HepG2 (cell line): ENCODE data around the gene GPS2. TPM values are rescaled to one million over a fixed set of nuclear protein-coding genes. Genes with fewer than 3 reads are reported as not detected.

ENCODE experiments used
- ATF6 ChIP-seq: sonication (generic); formaldehyde crosslinking; conservative IDR thresholded peaks from 2 replicates; pipeline ENCODE4 v1.4.0; 2020; ENCODE audit warnings: missing genetic modification reagents
- CENPX ChIP-seq: sonication (generic); formaldehyde crosslinking; IDR thresholded peaks from 2 replicates; pipeline ENCODE4 v1.9.0; 2021; ENCODE audit warnings: mild to moderate bottlenecking, missing genetic modification reagents, moderate library complexity
- ELF1 ChIP-seq: sonication (generic); formaldehyde crosslinking; IDR thresholded peaks from 2 replicates; pipeline ENCODE4 v1.4.0; 2020; ENCODE audit warnings: missing genetic modification reagents
- HDAC1 ChIP-seq: sonication (generic); formaldehyde crosslinking; IDR thresholded peaks from 2 replicates; pipeline ENCODE4 v1.5.1; 2020; ENCODE audit warnings: mild to moderate bottlenecking, missing genetic modification reagents
- HOXA3 ChIP-seq: sonication (generic); formaldehyde crosslinking; IDR thresholded peaks from 2 replicates; pipeline ENCODE4 v1.5.0; 2020; ENCODE audit warnings: missing genetic modification reagents
- LBX2 ChIP-seq: sonication (generic); formaldehyde crosslinking; IDR thresholded peaks from 2 replicates; pipeline ENCODE4 v1.5.0; 2020; ENCODE audit warnings: missing genetic modification reagents, mild to moderate bottlenecking, borderline replicate concordance
- NR2C2 ChIP-seq: sonication (generic); formaldehyde crosslinking; IDR thresholded peaks from 2 replicates; pipeline ENCODE4 v1.4.0; 2020; ENCODE audit warnings: missing genetic modification reagents, mild to moderate bottlenecking, moderate library complexity, borderline replicate concordance
- RFX5 ChIP-seq: IDR thresholded peaks from 2 replicates; pipeline ENCODE4 v1.6.1; 2011; ENCODE audit warnings: low read depth, low read length, improper control_type of control experiment
- RXRB ChIP-seq: IDR thresholded peaks from 2 replicates; pipeline ENCODE4 v1.6.1; 2016; ENCODE audit warnings: borderline replicate concordance, missing genetic modification reagents, missing compliant biosample characterization
- SALL1 ChIP-seq: sonication (generic); formaldehyde crosslinking; IDR thresholded peaks from 2 replicates; pipeline ENCODE4 v1.8.0; 2022; ENCODE audit warnings: mild to moderate bottlenecking, missing genetic modification reagents
- SRY ChIP-seq: sonication (generic); formaldehyde crosslinking; IDR thresholded peaks from 2 replicates; pipeline ENCODE4 v1.8.0; 2022; ENCODE audit warnings: mild to moderate bottlenecking, missing genetic modification reagents
- TBX2 ChIP-seq: sonication (generic); formaldehyde crosslinking; IDR thresholded peaks from 2 replicates; pipeline ENCODE4 v1.5.0; 2020; ENCODE audit warnings: missing genetic modification reagents, mild to moderate bottlenecking, borderline replicate concordance
- TFDP2 ChIP-seq: sonication (generic); formaldehyde crosslinking; IDR thresholded peaks from 2 replicates; pipeline ENCODE4 v1.4.0; 2020; ENCODE audit warnings: missing genetic modification reagents
- ZBTB34 ChIP-seq: sonication (generic); formaldehyde crosslinking; IDR thresholded peaks from 2 replicates; pipeline ENCODE4 v1.8.0; 2022; ENCODE audit warnings: mild to moderate bottlenecking, missing genetic modification reagents
- ZFYVE20 ChIP-seq: sonication (generic); formaldehyde crosslinking; IDR thresholded peaks from 2 replicates; pipeline ENCODE4 v1.8.0; 2023; ENCODE audit warnings: low read depth, mild to moderate bottlenecking, moderate library complexity, missing genetic modification reagents, borderline replicate concordance
- ZMAT5 ChIP-seq: sonication (generic); formaldehyde crosslinking; IDR thresholded peaks from 2 replicates; pipeline ENCODE4 v1.5.0; 2020; ENCODE audit warnings: mild to moderate bottlenecking, low read depth, missing genetic modification reagents, borderline replicate concordance
- ZNF143 ChIP-seq: sonication (generic); formaldehyde crosslinking; IDR thresholded peaks from 2 replicates; pipeline ENCODE4 v1.4.0; 2020; ENCODE audit warnings: missing genetic modification reagents
- ZNF160 ChIP-seq: sonication (generic); formaldehyde crosslinking; IDR thresholded peaks from 2 replicates; pipeline ENCODE4 v1.8.0; 2022; ENCODE audit warnings: mild to moderate bottlenecking, inconsistent platforms, missing genetic modification reagents
- ZNF546 ChIP-seq: sonication (generic); formaldehyde crosslinking; conservative IDR thresholded peaks from 2 replicates; pipeline ENCODE4 v1.8.1; 2023; ENCODE audit warnings: mild to moderate bottlenecking, missing genetic modification reagents
- ZNF746 ChIP-seq: sonication (generic); formaldehyde crosslinking; IDR thresholded peaks from 2 replicates; pipeline ENCODE4 v1.8.0; 2022; ENCODE audit warnings: mild to moderate bottlenecking, missing genetic modification reagents
- polyA plus RNA-seq, 8 experiments: library from polyadenylated mRNA; depleted of rRNA in 3 of 8; stranded (reverse) in 7 of 8; unstranded in 1 of 8; fragments of >200 nt; fragmentation: Illumina TruSeq in 4 of 8; extraction: Trizol in 4 of 8; gene quantifications; 2 replicates each; pipeline versions ENCODE4 v1.2.1 to v1.2.3, GENCODE V29; 2011 to 2016; ENCODE audit warnings: low read depth in 4 of 8, missing spikeins in 1 of 8, mixed read lengths in 1 of 8; ENCODE audit not compliant: insufficient read depth in 1 of 8
- total RNA-seq, 5 experiments: library from RNA; depleted of rRNA; stranded (reverse); fragments of >200 nt; fragmentation: Illumina TruSeq; extraction: Trizol; gene quantifications; 2 replicates each; pipeline ENCODE4 v1.2.3, GENCODE V29; 2016; ENCODE audit warnings: low read depth in 1 of 5
- TF ChIP-seq, protein P1 (sequence below): sonication (generic); formaldehyde crosslinking; IDR thresholded peaks from 2 replicates; pipeline ENCODE4 v1.5.1; 2020; ENCODE audit warnings: missing genetic modification reagents, mild to moderate bottlenecking, borderline replicate concordance

Gene GPS2
- total and polyA plus RNA-seq, 2 of the 13 experiments (the other 11 are each of a cell fraction or from before 2014, with no cell fraction given) = 58.0 to 59.4 TPM

GRCh38 chr17:7307686-7308624, 7.2 kb downstream of the GPS2 start (continued):
- TF ChIP-seq, protein P1, sequence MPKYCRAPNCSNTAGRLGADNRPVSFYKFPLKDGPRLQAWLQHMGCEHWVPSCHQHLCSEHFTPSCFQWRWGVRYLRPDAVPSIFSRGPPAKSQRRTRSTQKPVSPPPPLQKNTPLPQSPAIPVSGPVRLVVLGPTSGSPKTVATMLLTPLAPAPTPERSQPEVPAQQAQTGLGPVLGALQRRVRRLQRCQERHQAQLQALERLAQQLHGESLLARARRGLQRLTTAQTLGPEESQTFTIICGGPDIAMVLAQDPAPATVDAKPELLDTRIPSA (CRISPR knock-in tag) = no peak
- peak; percentile 47; the same call in 1 of the 2 replicates for TF ChIP-seq HDAC1 (CRISPR knock-in tag)
- TF ChIP-seq ZMAT5 (CRISPR knock-in tag) = no peak
- 0 out of 2 replicates have a peak, but pooled peaks have one; percentile 34 for TF ChIP-seq SALL1 (CRISPR knock-in tag)
- no peak for TF ChIP-seq ATF6 (CRISPR knock-in tag)
- TF ChIP-seq ZBTB34 (CRISPR knock-in tag) = no peak
- no peak for TF ChIP-seq CENPX (CRISPR knock-in tag)
- TF ChIP-seq ZNF160 = no peak
- TF ChIP-seq ZFYVE20 = no peak; the same call in 1 of the 2 replicates
- no peak for TF ChIP-seq LBX2 (CRISPR knock-in tag)
- TF ChIP-seq ZNF746 (CRISPR knock-in tag) = 0 out of 2 replicates have a peak, but pooled peaks have one; percentile 6
- TF ChIP-seq ZNF143 (CRISPR knock-in tag) = no peak
- TF ChIP-seq ZNF546 (CRISPR knock-in tag) = 0 out of 2 replicates have a peak, but pooled peaks have one; percentile 61
- no peak for TF ChIP-seq HOXA3
- TF ChIP-seq RXRB (CRISPR knock-in tag) = no peak
- no peak for TF ChIP-seq TBX2 (CRISPR knock-in tag)
- no peak for TF ChIP-seq TFDP2
- TF ChIP-seq NR2C2 (CRISPR knock-in tag) = no peak
- TF ChIP-seq RFX5 = no peak
- TF ChIP-seq ELF1 (CRISPR knock-in tag) = 0 out of 2 replicates have a peak, but pooled peaks have one; percentile 27
- peak; percentile 51; the same call in 1 of the 2 replicates for TF ChIP-seq SRY (CRISPR knock-in tag)
